NCI-H748 (cell line): ENCODE data around the gene ABCC11.
"Not testable (repeated sequence)": the region's sequence is repeated elsewhere in the genome, so short reads cannot be mapped to it uniquely, and the experiment has no call there.

Experiments
- DNase-seq: peaks from one replicate; lab custom pipeline; 2025; ENCODE audit not compliant: unreplicated experiment; lab: John Stamatoyannopoulos, UW

The ABCC11 gene

GRCh38 chr16:48203974-48204824 lies 43.1 kb downstream of the ABCC11 start:
- no peak for DNase-seq

- DNase-seq, result no peak
Observed at GRCh38 chr16:48201515-48202201, 45.7 kb downstream of the ABCC11 start.

- no peak for DNase-seq
Observed at GRCh38 chr16:48197294-48197693, 50.0 kb downstream of the ABCC11 start.

GRCh38 chr16:48194828-48195556 lies 52.3 kb downstream of the ABCC11 start:
- peak; percentile 35 for DNase-seq

GRCh38 chr16:48193846-48194245 lies 53.5 kb downstream of the ABCC11 start:
- DNase-seq, result no peak

- no peak for DNase-seq
Observed at GRCh38 chr16:48188449-48189102, 58.8 kb downstream of the ABCC11 start.

GRCh38 chr16:48187779-48188178 lies 59.6 kb downstream of the ABCC11 start:
- DNase-seq, result no peak

GRCh38 chr16:48184681-48185080 lies 62.7 kb downstream of the ABCC11 start:
- no peak for DNase-seq

- DNase-seq, result peak; percentile 2
Observed at GRCh38 chr16:48182979-48183537, 64.3 kb downstream of the ABCC11 start.

- DNase-seq, result not testable (repeated sequence)
Observed at GRCh38 chr16:48181746-48182520, 65.4 kb downstream of the ABCC11 start.

GRCh38 chr16:48180868-48181480 lies 66.4 kb downstream of the ABCC11 start:
- DNase-seq, result no peak

- no peak for DNase-seq
Observed at GRCh38 chr16:48176635-48177408, 70.5 kb downstream of the ABCC11 start.

- DNase-seq, result no peak
Observed at GRCh38 chr16:48173889-48174288, 73.5 kb downstream of the ABCC11 start.

GRCh38 chr16:48172682-48173081 lies 74.7 kb downstream of the ABCC11 start:
- DNase-seq, result no peak

GRCh38 chr16:48169896-48170295 lies 77.4 kb downstream of the ABCC11 start:
- DNase-seq, result no peak

- DNase-seq, result no peak
Observed at GRCh38 chr16:48168075-48168474, 79.3 kb downstream of the ABCC11 start.

- DNase-seq, result not testable (repeated sequence)
Observed at GRCh38 chr16:48166617-48167016, 80.7 kb downstream of the ABCC11 start.

- DNase-seq, result no peak
Observed at GRCh38 chr16:48165961-48166578, 81.3 kb downstream of the ABCC11 start.
